Thyroid gland (tissue), 4 donors: ENCODE data around the gene AMACR.

Experiments
- POLR2A ChIP-seq, 2 donors: fragments of 450-650 bp; IDR thresholded peaks; one replicate each; pipeline ENCODE4 v1.6.1; 2017; ENCODE audit warnings: antibody characterized with exemption in 2 of 2, mild to moderate bottlenecking in 2 of 2, moderate library complexity in 1 of 2
- TF ChIP-seq, protein P1 (sequence below), 6 experiments: fragments of 200-600 bp in 3 of 6; fragments of 450-650 bp in 3 of 6; sonication (generic) in 3 of 6; IDR thresholded peaks; one replicate each; pipeline ENCODE4 v1.5.1; 2016 to 2019; ENCODE audit warnings: antibody characterized with exemption in 6 of 6, mild to moderate bottlenecking in 2 of 6, inconsistent platforms in 1 of 6, moderate library complexity in 1 of 6

- TF ChIP-seq, protein P1, sequence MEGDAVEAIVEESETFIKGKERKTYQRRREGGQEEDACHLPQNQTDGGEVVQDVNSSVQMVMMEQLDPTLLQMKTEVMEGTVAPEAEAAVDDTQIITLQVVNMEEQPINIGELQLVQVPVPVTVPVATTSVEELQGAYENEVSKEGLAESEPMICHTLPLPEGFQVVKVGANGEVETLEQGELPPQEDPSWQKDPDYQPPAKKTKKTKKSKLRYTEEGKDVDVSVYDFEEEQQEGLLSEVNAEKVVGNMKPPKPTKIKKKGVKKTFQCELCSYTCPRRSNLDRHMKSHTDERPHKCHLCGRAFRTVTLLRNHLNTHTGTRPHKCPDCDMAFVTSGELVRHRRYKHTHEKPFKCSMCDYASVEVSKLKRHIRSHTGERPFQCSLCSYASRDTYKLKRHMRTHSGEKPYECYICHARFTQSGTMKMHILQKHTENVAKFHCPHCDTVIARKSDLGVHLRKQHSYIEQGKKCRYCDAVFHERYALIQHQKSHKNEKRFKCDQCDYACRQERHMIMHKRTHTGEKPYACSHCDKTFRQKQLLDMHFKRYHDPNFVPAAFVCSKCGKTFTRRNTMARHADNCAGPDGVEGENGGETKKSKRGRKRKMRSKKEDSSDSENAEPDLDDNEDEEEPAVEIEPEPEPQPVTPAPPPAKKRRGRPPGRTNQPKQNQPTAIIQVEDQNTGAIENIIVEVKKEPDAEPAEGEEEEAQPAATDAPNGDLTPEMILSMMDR (IDR thresholded peaks at IDR 0.05) = no peak
- no peak for TF ChIP-seq POLR2A (IDR thresholded peaks at IDR 0.05)
Measured at GRCh38 chr5:33936381-33937016, 71.4 kb downstream of the AMACR start, which contains the start of gene RXFP3.
